Mesenchymal stem cell (in vitro differentiated cells and primary cell): ENCODE data around the gene LRIF1.
"Not testable (repeated sequence)": the region's sequence is repeated elsewhere in the genome, so short reads cannot be mapped to it uniquely, and the experiment has no call there.

Experiments used
- DNase-seq: peaks from one replicate; pipeline ENCODE4 v3.0.0-alpha.2; 2013
- H2AFZ ChIP-seq: one replicate; pipeline ENCODE4 v1.6.1; 2013; ENCODE audit warnings: low read depth, mild to moderate bottlenecking, control low read depth, inconsistent platforms, low read length, moderate library complexity
- H2AK5ac ChIP-seq: 2 replicates; pipeline ENCODE4 v1.6.1; 2013; ENCODE audit warnings: low read length, moderate library complexity, mild to moderate bottlenecking, inconsistent platforms; ENCODE audit not compliant: severe bottlenecking
- H2BK120ac ChIP-seq: one replicate; pipeline ENCODE4 v1.6.1; 2013; ENCODE audit warnings: low read depth, mild to moderate bottlenecking, inconsistent platforms, low read length, moderate library complexity
- H2BK12ac ChIP-seq, 2 experiments: one replicate each; pipeline ENCODE4 v1.6.1; 2013; ENCODE audit warnings: inconsistent platforms in 2 of 2, low read length in 2 of 2, mild to moderate bottlenecking in 2 of 2, moderate library complexity in 2 of 2, control low read depth in 1 of 2
- H2BK15ac ChIP-seq: one replicate; pipeline ENCODE4 v1.6.1; 2013; ENCODE audit warnings: mild to moderate bottlenecking, low read depth, inconsistent platforms; ENCODE audit not compliant: poor library complexity, severe bottlenecking
- H2BK5ac ChIP-seq: 2 replicates; pipeline ENCODE4 v1.6.1; 2013; ENCODE audit warnings: low read depth, mild to moderate bottlenecking, low read length, control low read depth, inconsistent platforms; ENCODE audit not compliant: poor library complexity, severe bottlenecking
- H3K14ac ChIP-seq, 2 experiments: one replicate each; pipeline ENCODE4 v1.6.1; 2013; ENCODE audit warnings: inconsistent platforms in 2 of 2, low read length in 2 of 2, control low read depth in 1 of 2, mild to moderate bottlenecking in 1 of 2, moderate library complexity in 1 of 2
- H3K18ac ChIP-seq, 2 experiments: one replicate each; pipeline ENCODE4 v1.6.1; 2013; ENCODE audit warnings: inconsistent platforms in 2 of 2, low read length in 2 of 2, control low read depth in 1 of 2, low read depth in 1 of 2, mild to moderate bottlenecking in 1 of 2
- H3K23ac ChIP-seq, 2 experiments: one replicate each; pipeline ENCODE4 v1.6.1; 2013; ENCODE audit warnings: inconsistent platforms in 2 of 2, low read length in 2 of 2, mild to moderate bottlenecking in 2 of 2, moderate library complexity in 2 of 2, control low read depth in 1 of 2
- H3K27ac ChIP-seq: 2 replicates; pipeline ENCODE4 v1.5.1; 2013; ENCODE audit warnings: mild to moderate bottlenecking, moderate library complexity, low read length, control low read depth, inconsistent platforms; ENCODE audit not compliant: poor library complexity, severe bottlenecking
- H3K27me3 ChIP-seq, 2 experiments: 2 replicates each; pipeline versions ENCODE4 v1.6.1 to v1.7.0; 2013; ENCODE audit warnings: low read length in 2 of 2, mild to moderate bottlenecking in 2 of 2, moderate library complexity in 2 of 2, control low read depth in 1 of 2, inconsistent platforms in 1 of 2; ENCODE audit not compliant: control insufficient read depth in 1 of 2, insufficient read depth in 1 of 2
- H3K36me3 ChIP-seq, 2 experiments: 2 replicates each; pipeline versions ENCODE4 v1.6.1 to v1.7.0; 2013; ENCODE audit warnings: low read length in 2 of 2, control low read depth in 1 of 2, inconsistent platforms in 1 of 2, low read depth in 1 of 2, mild to moderate bottlenecking in 1 of 2; ENCODE audit not compliant: insufficient read depth in 2 of 2, control insufficient read depth in 1 of 2
- H3K4ac ChIP-seq, 2 experiments: one replicate each; pipeline ENCODE4 v1.6.1; 2013; ENCODE audit warnings: inconsistent platforms in 2 of 2, low read length in 2 of 2, mild to moderate bottlenecking in 2 of 2, moderate library complexity in 2 of 2, control low read depth in 1 of 2, low read depth in 1 of 2
- H3K4me1 ChIP-seq: 2 replicates; pipeline ENCODE4 v1.6.1; 2013; ENCODE audit warnings: low read depth, low read length, control low read depth; ENCODE audit not compliant: control insufficient read depth, insufficient read depth
- H3K4me2 ChIP-seq: 2 replicates; pipeline ENCODE4 v1.6.1; 2013; ENCODE audit warnings: low read length, mild to moderate bottlenecking, inconsistent platforms; ENCODE audit not compliant: poor library complexity, severe bottlenecking
- H3K4me3 ChIP-seq, 2 experiments: 2 replicates each; pipeline versions ENCODE4 v1.5.1 to v1.7.0; 2013; ENCODE audit warnings: low read length in 2 of 2, mild to moderate bottlenecking in 2 of 2, control low read depth in 1 of 2, low read depth in 1 of 2; ENCODE audit not compliant: insufficient read depth in 1 of 2
- H3K79me1 ChIP-seq: replicated peaks from 2 replicates; pipeline ENCODE4 v1.6.1; 2013; ENCODE audit warnings: mild to moderate bottlenecking, control low read depth, low read length, inconsistent platforms; ENCODE audit not compliant: poor library complexity, severe bottlenecking
- H3K9ac ChIP-seq: 2 replicates; pipeline ENCODE4 v1.7.0; 2013; ENCODE audit warnings: mild to moderate bottlenecking, low read length, moderate library complexity
- H3K9me3 ChIP-seq: 2 replicates; pipeline ENCODE4 v1.7.0; 2013; ENCODE audit warnings: mild to moderate bottlenecking, low read length; ENCODE audit not compliant: control insufficient read depth
- H4K8ac ChIP-seq: one replicate; pipeline ENCODE4 v1.6.1; 2013; ENCODE audit warnings: inconsistent platforms, mild to moderate bottlenecking, low read length, moderate library complexity
- H4K91ac ChIP-seq: one replicate; pipeline ENCODE4 v1.6.1; 2013; ENCODE audit warnings: mild to moderate bottlenecking, low read length, inconsistent platforms
- WGBS: methylation state at CpG from one replicate; pipeline ENCODE4 v1.1.7; 2013; ENCODE audit warnings: mixed read lengths; 5-methylcytosine and 5-hydroxymethylcytosine counted together

Gene LRIF1

GRCh38 chr1:110944806-110945205 is 18.9 kb downstream of the LRIF1 start:
- H2BK15ac ChIP-seq, result no peak overlapping the region
- WGBS, result 65% methylated on average over 3 of the region's 3 CpGs
- no peaks in the 10 kb centered on the region for H3K27me3 ChIP-seq
- no peak overlapping the region for H4K91ac ChIP-seq
- peaks cover 6 to 29% of the 10 kb centered on the region in 2 experiments for H3K36me3 ChIP-seq
- no peak overlapping the region for H3K4me2 ChIP-seq
- H3K79me1 ChIP-seq, result peaks cover 1% of the 10 kb centered on the region
- H3K14ac ChIP-seq, result no peak overlapping the region
- H3K9ac ChIP-seq, result no peak overlapping the region
- H3K18ac ChIP-seq, result no peak overlapping the region
- no peak overlapping the region for H3K4me3 ChIP-seq
- no peak overlapping the region for H3K23ac ChIP-seq
- H2BK12ac ChIP-seq, result no peak overlapping the region
- H2AK5ac ChIP-seq, result no peak overlapping the region
- no peak overlapping the region for H2AFZ ChIP-seq
- H3K4ac ChIP-seq, result no peak overlapping the region
- no peak overlapping the region for H2BK5ac ChIP-seq
- no peak for DNase-seq
- no peak overlapping the region for H2BK120ac ChIP-seq
- H3K4me1 ChIP-seq, result no peaks in the 10 kb centered on the region
- no peak overlapping the region for H3K27ac ChIP-seq
- H3K9me3 ChIP-seq, result peaks cover 18% of the 10 kb centered on the region
- H4K8ac ChIP-seq, result no peak overlapping the region

- Histone ChIP-seq H2BK12ac (no peak overlapping the region), H3K27me3 (no peaks in the 10 kb centered on the region), H2BK5ac (no peak overlapping the region), H2BK120ac (no peak overlapping the region), H2AFZ (no peak overlapping the region), H3K4me2 (no peak overlapping the region), H3K4me1 (no peaks in the 10 kb centered on the region), H3K18ac (no peak overlapping the region), H3K9ac (no peak overlapping the region), H3K9me3 (peaks cover 22% of the 10 kb centered on the region), H3K14ac (no peak overlapping the region), H2AK5ac (no peak overlapping the region), H3K23ac (no peak overlapping the region), H3K4ac (no peak overlapping the region), H3K79me1 (no peaks in the 10 kb centered on the region), H4K8ac (no peak overlapping the region), H3K4me3 (no peak overlapping the region), H4K91ac (no peak overlapping the region), H3K27ac (no peak overlapping the region), H3K36me3 (no peaks in the 10 kb centered on the region), H2BK15ac (no peak overlapping the region)
- no CpG with 5 or more reads among the region's 1 CpG for WGBS
- DNase-seq, result no peak
Measured at GRCh38 chr1:110936567-110936966, 27.2 kb downstream of the LRIF1 start.

GRCh38 chr1:110931097-110931496 is 32.6 kb downstream of the LRIF1 start:
- H3K27me3 ChIP-seq, H2BK15ac ChIP-seq, H3K18ac ChIP-seq, H4K91ac ChIP-seq, H3K4me1 ChIP-seq, H3K27ac ChIP-seq, H3K23ac ChIP-seq, H4K8ac ChIP-seq, H3K9ac ChIP-seq, H2AFZ ChIP-seq, H3K79me1 ChIP-seq, DNase-seq, H3K4me2 ChIP-seq, H2AK5ac ChIP-seq, H2BK12ac ChIP-seq, H2BK120ac ChIP-seq, H3K4me3 ChIP-seq, H3K14ac ChIP-seq, H3K4ac ChIP-seq, H3K36me3 ChIP-seq, H2BK5ac ChIP-seq: not testable (repeated sequence)
- H3K9me3 ChIP-seq, result peaks cover 11% of the 10 kb centered on the region
- 80% methylated on average over 1 of the region's 3 CpGs for WGBS

GRCh38 chr1:110928904-110929303 is 34.8 kb downstream of the LRIF1 start:
- no peaks in the 10 kb centered on the region for H3K27me3 ChIP-seq
- H3K36me3 ChIP-seq, result no peaks in the 10 kb centered on the region
- H3K4ac ChIP-seq, result no peak overlapping the region
- H3K79me1 ChIP-seq, result no peaks in the 10 kb centered on the region
- H3K14ac ChIP-seq, result no peak overlapping the region
- H4K91ac ChIP-seq, result no peak overlapping the region
- no peak overlapping the region for H3K27ac ChIP-seq
- no peak overlapping the region for H3K18ac ChIP-seq
- no peak overlapping the region for H2BK120ac ChIP-seq
- H3K4me3 ChIP-seq, result no peak overlapping the region
- H4K8ac ChIP-seq, result no peak overlapping the region
- WGBS, result 13% methylated on average over 2 of the region's 2 CpGs
- H2BK15ac ChIP-seq, result no peak overlapping the region
- H3K9ac ChIP-seq, result no peak overlapping the region
- H2BK5ac ChIP-seq, result no peak overlapping the region
- peaks cover 7% of the 10 kb centered on the region for H3K9me3 ChIP-seq
- no peak overlapping the region for H3K23ac ChIP-seq
- no peak overlapping the region for H3K4me2 ChIP-seq
- no peak for DNase-seq
- no peak overlapping the region for H2AK5ac ChIP-seq
- H2AFZ ChIP-seq, result no peak overlapping the region
- H2BK12ac ChIP-seq, result no peak overlapping the region
- H3K4me1 ChIP-seq, result no peaks in the 10 kb centered on the region
